ENCODE measurements around the gene TEPSIN. TPM values are rescaled to one million over a fixed set of nuclear protein-coding genes. Genes with fewer than 3 reads are reported as not detected.
A peak's percentile ranks its signal among the peaks of the same experiment; 100 is the strongest.

The TEPSIN gene
- total and polyA plus RNA-seq, 2 of the 13 experiments (the other 11 are each of a cell fraction or from before 2014, with no cell fraction given) = 16.1 to 18.8 TPM

- TF ChIP-seq, protein P1, sequence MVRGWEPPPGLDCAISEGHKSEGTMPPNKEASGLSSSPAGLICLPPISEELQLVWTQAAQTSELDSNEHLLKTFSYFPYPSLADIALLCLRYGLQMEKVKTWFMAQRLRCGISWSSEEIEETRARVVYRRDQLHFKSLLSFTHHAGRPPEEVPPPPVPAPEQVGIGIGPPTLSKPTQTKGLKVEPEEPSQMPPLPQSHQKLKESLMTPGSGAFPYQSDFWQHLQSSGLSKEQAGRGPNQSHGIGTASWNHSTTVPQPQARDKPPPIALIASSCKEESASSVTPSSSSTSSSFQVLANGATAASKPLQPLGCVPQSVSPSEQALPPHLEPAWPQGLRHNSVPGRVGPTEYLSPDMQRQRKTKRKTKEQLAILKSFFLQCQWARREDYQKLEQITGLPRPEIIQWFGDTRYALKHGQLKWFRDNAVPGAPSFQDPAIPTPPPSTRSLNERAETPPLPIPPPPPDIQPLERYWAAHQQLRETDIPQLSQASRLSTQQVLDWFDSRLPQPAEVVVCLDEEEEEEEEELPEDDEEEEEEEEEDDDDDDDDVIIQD (CRISPR knock-in tag; IDR thresholded peaks at IDR 0.05; ENCODE audit: low read depth) = no peak
- no peak for TF ChIP-seq MTF1 (CRISPR knock-in tag; IDR thresholded peaks at IDR 0.05)
- no peak for TF ChIP-seq ZKSCAN1 (IDR thresholded peaks at IDR 0.05; ENCODE audit: low read length)
- TF ChIP-seq, protein P2, sequence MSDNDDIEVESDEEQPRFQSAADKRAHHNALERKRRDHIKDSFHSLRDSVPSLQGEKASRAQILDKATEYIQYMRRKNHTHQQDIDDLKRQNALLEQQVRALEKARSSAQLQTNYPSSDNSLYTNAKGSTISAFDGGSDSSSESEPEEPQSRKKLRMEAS (IDR thresholded peaks at IDR 0.05) = no peak
- no peak for TF ChIP-seq HMG20A (CRISPR knock-in tag; IDR thresholded peaks at IDR 0.05; ENCODE audit: borderline replicate concordance)
- TF ChIP-seq PCBP1 (IDR thresholded peaks at IDR 0.05; ENCODE audit: borderline replicate concordance, low read depth, low read length) = no peak
- TF ChIP-seq MAFF (IDR thresholded peaks at IDR 0.05; ENCODE audit: low read depth, low read length) = no peak
- TF ChIP-seq ZNF510 (CRISPR knock-in tag; IDR thresholded peaks at IDR 0.05; ENCODE audit: low read depth) = no peak
- TF ChIP-seq GFI1 (CRISPR knock-in tag; IDR thresholded peaks at IDR 0.05; ENCODE audit: borderline replicate concordance) = no peak
- TF ChIP-seq, protein P3, sequence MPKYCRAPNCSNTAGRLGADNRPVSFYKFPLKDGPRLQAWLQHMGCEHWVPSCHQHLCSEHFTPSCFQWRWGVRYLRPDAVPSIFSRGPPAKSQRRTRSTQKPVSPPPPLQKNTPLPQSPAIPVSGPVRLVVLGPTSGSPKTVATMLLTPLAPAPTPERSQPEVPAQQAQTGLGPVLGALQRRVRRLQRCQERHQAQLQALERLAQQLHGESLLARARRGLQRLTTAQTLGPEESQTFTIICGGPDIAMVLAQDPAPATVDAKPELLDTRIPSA (CRISPR knock-in tag; IDR thresholded peaks at IDR 0.05; ENCODE audit: borderline replicate concordance) = no peak
- TF ChIP-seq FOXK2 (IDR thresholded peaks at IDR 0.05) = no peak
- TF ChIP-seq, protein P4, sequence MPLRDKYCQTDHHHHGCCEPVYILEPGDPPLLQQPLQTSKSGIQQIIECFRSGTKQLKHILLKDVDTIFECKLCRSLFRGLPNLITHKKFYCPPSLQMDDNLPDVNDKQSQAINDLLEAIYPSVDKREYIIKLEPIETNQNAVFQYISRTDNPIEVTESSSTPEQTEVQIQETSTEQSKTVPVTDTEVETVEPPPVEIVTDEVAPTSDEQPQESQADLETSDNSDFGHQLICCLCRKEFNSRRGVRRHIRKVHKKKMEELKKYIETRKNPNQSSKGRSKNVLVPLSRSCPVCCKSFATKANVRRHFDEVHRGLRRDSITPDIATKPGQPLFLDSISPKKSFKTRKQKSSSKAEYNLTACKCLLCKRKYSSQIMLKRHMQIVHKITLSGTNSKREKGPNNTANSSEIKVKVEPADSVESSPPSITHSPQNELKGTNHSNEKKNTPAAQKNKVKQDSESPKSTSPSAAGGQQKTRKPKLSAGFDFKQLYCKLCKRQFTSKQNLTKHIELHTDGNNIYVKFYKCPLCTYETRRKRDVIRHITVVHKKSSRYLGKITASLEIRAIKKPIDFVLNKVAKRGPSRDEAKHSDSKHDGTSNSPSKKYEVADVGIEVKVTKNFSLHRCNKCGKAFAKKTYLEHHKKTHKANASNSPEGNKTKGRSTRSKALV (CRISPR knock-in tag; IDR thresholded peaks at IDR 0.05) = no peak
- no peak for TF ChIP-seq ZNF253 (CRISPR knock-in tag; IDR thresholded peaks at IDR 0.05; ENCODE audit: borderline replicate concordance)
- peak; percentile 60; the same call in 1 of the 2 replicates for TF ChIP-seq GABPB1 (CRISPR knock-in tag; IDR thresholded peaks at IDR 0.05)
- TF ChIP-seq, protein P5, sequence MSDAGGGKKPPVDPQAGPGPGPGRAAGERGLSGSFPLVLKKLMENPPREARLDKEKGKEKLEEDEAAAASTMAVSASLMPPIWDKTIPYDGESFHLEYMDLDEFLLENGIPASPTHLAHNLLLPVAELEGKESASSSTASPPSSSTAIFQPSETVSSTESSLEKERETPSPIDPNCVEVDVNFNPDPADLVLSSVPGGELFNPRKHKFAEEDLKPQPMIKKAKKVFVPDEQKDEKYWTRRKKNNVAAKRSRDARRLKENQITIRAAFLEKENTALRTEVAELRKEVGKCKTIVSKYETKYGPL (CRISPR knock-in tag; IDR thresholded peaks at IDR 0.05) = no peak
- no peak for TF ChIP-seq LCORL (IDR thresholded peaks at IDR 0.05)
- TF ChIP-seq LCORL (CRISPR knock-in tag; IDR thresholded peaks at IDR 0.05) = peak; percentile 45; the same call in 1 of the 2 replicates
- no peak for TF ChIP-seq ZBTB8A (CRISPR knock-in tag; IDR thresholded peaks at IDR 0.05; ENCODE audit: borderline replicate concordance, low read depth)
- no peak for TF ChIP-seq ZFY (CRISPR knock-in tag; IDR thresholded peaks at IDR 0.05)
- TF ChIP-seq PHF20 (CRISPR knock-in tag; IDR thresholded peaks at IDR 0.05) = no peak
- no peak for TF ChIP-seq ZNF335 (CRISPR knock-in tag; IDR thresholded peaks at IDR 0.05)
- peak; percentile 60; the same call in 1 of the 2 replicates for TF ChIP-seq ARNTL (CRISPR knock-in tag; IDR thresholded peaks at IDR 0.05)
- TF ChIP-seq DNMT3B (CRISPR knock-in tag; conservative IDR thresholded peaks at IDR 0.05) = no peak
- TF ChIP-seq NFIB (CRISPR knock-in tag; IDR thresholded peaks at IDR 0.05; ENCODE audit: borderline replicate concordance) = no peak
- no peak for TF ChIP-seq KAT8 (CRISPR knock-in tag; IDR thresholded peaks at IDR 0.05)
- 0 out of 2 replicates have a peak, but pooled peaks have one; percentile 50 for TF ChIP-seq ZNF709 (CRISPR knock-in tag; IDR thresholded peaks at IDR 0.05)
- TF ChIP-seq ZNF782 (CRISPR knock-in tag; IDR thresholded peaks at IDR 0.05; ENCODE audit: borderline replicate concordance) = no peak
- TF ChIP-seq NCOA5 (CRISPR knock-in tag; IDR thresholded peaks at IDR 0.05) = no peak
Measured at GRCh38 chr17:81241648-81242420, 3.0 kb upstream of the TEPSIN start (continued).
